Measurements from ENCODE around the gene ICAM5.

Gene ICAM5

GRCh38 chr19:10299545-10300458, 10.1 kb downstream of the ICAM5 start:
- TF ChIP-seq CTCF (IDR thresholded peaks at IDR 0.05; ENCODE audit: insufficient read depth, low read depth, low read length, missing control alignments) = no peak
- no peak for DNase-seq (ENCODE audit: low read depth)
- no peak overlapping the region for H3K4me3 ChIP-seq (ENCODE audit: low read depth, low read length)

GRCh38 chr19:10305139-10305806, 15.5 kb downstream of the ICAM5 start:
- H3K4me3 ChIP-seq (ENCODE audit: low read depth, low read length) = no peak overlapping the region
- no peak for TF ChIP-seq CTCF (IDR thresholded peaks at IDR 0.05; ENCODE audit: insufficient read depth, low read depth, low read length, missing control alignments)
- no peak for DNase-seq (ENCODE audit: low read depth)

- H3K4me3 ChIP-seq (ENCODE audit: low read depth, low read length) = no peak overlapping the region
- no peak for DNase-seq (ENCODE audit: low read depth)
- no peak for TF ChIP-seq CTCF (IDR thresholded peaks at IDR 0.05; ENCODE audit: insufficient read depth, low read depth, low read length, missing control alignments)
Measured at GRCh38 chr19:10306327-10306726, 16.6 kb downstream of the ICAM5 start.

- no peak for DNase-seq (ENCODE audit: low read depth)
- no peak for TF ChIP-seq CTCF (IDR thresholded peaks at IDR 0.05; ENCODE audit: insufficient read depth, low read depth, low read length, missing control alignments)
- H3K4me3 ChIP-seq (ENCODE audit: low read depth, low read length) = no peak within 1 kb of the TSS
Measured at GRCh38 chr19:10309423-10309822, 19.7 kb downstream of the ICAM5 start, which contains the start of gene ZGLP1. Gene ZGLP1 (minus strand): TSS chr19:10309815.

- TF ChIP-seq CTCF (IDR thresholded peaks at IDR 0.05; ENCODE audit: insufficient read depth, low read depth, low read length, missing control alignments) = no peak
- peak; percentile 91 for DNase-seq (ENCODE audit: low read depth)
- H3K4me3 ChIP-seq (ENCODE audit: low read depth, low read length) = peak within 1 kb of the TSS; percentile 58
Measured at GRCh38 chr19:10315335-10316214, 25.8 kb downstream of the ICAM5 start, which contains the start of gene FDX2. Gene FDX2 (minus strand): TSS chr19:10316015. CDS start chr19:10315996, 19 bp downstream.

- no peak for DNase-seq (ENCODE audit: low read depth)
- H3K4me3 ChIP-seq (ENCODE audit: low read depth, low read length) = no peak overlapping the region
Measured at GRCh38 chr19:10316229-10317044, 26.7 kb downstream of the ICAM5 start.

More at GRCh38 chr19:10316229-10317044, 26.7 kb downstream of the ICAM5 start:
- TF ChIP-seq CTCF (IDR thresholded peaks at IDR 0.05; ENCODE audit: insufficient read depth, low read depth, low read length, missing control alignments) = no peak

All from GM12865 (cell line).